ENCODE measurements around the gene UBE2QL1.

UBE2QL1 gene

DNA sequence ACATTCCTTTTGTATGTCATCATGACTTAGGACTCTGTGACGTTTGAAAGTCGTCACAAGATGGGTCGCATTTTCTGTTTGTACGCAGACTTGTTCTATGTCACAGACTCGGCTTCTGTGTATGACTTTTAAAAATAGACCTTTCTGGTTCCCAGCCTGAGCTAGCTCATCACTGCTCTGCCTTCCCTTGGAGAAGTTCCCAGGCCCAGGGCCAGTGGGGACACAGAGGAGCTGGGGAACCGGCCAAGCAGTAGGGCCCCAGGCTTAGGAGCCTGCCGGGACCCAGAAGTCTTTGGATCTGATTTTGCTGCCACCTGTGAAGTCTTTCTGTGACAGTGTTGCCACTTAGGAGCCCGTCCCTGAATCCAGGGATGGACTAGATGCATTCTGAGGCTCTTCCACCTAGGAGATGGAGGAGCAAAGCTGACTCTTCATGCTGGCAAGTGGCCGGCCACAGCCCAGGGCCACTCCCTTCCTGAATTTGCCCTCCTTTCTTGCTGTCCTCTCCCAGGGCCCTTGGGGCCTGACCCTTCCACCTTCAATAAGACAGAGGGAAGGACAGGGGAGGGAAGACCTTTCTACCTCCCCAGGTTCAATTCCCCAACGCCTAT lies 18.1 kb upstream of the UBE2QL1 start:
- no peak for DNase-seq

DNA sequence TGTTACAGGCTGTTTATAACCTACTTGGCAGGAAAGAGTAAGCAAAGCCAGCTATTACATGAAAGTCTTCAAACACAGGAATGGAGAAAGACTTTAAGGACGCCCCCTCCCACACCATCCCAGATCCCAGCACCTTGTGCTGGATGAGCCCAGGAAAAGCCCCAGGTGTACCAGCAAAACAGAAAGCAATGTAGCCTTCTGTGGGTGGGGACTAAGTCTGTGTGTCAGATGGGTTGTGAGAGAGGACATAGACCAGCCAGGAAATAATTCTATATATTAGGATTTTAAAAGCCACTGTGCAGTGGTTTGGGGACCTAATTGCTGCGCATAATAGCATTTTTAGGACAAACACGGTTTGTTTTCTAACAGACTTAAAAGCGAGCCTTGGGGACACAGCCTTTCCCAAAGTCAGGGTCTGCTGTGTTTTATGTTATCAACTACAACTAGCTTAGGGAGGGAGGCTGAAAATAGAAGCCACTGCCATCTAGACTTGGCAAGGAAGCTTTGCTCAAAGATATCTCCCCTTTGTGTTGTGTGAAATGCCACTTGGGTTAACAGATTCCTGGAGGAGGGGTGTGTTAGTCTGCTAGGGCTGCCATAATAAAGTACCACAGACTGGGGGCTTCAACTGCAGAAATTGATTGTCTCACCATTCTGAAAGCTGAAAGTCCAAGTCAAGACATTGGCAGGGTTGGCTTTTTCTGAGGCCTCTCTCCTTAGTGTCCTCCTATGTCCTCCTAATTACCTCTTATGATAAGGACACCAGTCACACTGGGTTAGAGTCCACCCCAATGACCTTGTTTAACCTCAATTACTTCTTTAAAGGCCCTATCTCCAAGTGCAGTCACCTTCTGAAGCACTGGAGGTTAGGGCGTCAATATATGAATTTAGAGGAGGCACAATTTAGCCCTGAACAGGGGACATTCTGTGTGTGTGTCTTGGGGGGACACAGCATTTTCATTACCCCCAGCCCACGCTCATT lies 17.2 kb upstream of the UBE2QL1 start:
- DNase-seq: no peak

DNA sequence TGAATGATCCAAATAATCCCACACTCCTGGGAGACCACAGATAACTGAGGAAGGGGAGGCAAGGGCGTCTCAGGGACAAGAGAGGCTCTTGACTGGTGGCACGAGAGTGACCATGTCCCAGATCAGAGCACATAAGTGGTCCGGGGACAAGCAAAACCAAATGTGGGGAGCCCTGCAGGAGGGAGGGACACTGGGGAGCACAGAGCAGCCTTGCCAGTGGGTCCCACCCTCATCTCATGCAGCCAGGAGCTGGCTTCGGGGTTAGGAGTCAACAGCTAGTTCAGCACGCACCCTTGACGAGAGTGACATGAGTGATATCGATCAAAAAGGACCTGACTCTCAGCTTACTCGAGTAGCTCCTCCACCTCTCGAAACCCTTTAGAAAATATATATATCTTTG lies 16.5 kb upstream of the UBE2QL1 start:
- DNase-seq: no peak

DNA sequence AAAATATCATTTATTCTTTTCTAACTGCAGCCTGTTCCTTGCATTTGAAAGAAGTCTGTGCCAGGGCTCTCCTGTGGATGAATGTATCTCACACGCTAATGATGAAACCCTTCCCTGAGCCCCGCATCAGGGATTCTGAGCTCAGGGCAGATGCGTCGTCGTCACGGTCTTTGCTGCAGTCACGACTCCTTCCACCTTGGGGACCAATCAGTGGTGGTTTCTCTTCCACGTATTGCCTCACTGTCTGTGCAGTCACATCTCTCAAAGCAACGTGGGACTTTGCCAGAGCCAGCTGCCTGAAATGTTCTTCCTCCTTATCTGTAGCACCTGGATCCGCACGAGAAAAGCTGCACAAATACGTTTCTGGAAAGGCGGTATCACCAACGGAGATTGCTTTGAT lies 13.9 kb upstream of the UBE2QL1 start:
- DNase-seq: no peak

DNA sequence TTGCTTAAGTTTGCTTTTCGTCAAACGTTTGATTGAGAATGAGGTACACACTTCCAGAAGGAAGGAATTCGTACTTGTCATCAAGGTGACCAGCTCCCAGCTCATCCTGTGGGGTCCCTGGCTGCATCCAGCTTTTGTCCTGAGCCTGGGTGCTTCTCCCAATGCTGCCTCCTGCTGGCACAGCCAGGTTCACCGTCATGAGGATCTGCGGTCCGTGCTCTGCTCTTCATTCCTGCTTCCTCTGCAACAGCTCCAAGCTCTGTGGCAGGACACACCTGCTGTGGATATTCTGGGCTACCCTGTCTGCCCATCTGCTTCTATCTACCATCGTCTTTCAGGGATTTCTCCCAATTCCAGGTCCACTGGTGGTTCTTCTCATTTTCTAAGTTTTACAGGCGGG lies 13.3 kb upstream of the UBE2QL1 start:
- DNase-seq: no peak

DNA sequence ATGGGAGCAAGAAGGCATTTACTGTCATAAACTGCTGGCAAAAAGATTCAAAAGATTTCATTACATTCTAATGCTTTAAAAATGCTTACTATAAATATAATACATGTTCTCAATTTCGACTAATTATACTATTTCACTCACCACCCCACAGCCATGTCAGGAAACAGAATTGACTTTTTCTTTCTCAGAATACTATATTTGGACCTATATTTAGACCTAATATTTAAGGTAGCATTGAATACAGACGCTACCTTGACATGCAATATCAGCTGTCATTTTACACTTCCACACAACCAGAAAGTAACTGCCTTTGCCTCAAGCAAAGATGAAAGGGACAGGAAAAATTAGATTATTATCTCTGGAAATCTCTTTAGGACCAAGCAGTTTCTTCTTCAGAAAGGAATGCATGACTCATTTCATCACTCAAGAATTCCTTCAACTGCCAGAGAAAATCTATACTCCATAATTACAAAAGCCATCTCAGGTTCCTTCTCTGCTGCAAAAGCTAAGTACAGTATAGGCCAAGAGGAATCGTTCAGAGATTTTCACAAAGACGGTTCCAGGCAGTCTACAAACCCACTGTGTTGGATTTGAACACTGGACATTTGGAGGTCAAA lies 11.8 kb upstream of the UBE2QL1 start:
- no peak for DNase-seq

DNA sequence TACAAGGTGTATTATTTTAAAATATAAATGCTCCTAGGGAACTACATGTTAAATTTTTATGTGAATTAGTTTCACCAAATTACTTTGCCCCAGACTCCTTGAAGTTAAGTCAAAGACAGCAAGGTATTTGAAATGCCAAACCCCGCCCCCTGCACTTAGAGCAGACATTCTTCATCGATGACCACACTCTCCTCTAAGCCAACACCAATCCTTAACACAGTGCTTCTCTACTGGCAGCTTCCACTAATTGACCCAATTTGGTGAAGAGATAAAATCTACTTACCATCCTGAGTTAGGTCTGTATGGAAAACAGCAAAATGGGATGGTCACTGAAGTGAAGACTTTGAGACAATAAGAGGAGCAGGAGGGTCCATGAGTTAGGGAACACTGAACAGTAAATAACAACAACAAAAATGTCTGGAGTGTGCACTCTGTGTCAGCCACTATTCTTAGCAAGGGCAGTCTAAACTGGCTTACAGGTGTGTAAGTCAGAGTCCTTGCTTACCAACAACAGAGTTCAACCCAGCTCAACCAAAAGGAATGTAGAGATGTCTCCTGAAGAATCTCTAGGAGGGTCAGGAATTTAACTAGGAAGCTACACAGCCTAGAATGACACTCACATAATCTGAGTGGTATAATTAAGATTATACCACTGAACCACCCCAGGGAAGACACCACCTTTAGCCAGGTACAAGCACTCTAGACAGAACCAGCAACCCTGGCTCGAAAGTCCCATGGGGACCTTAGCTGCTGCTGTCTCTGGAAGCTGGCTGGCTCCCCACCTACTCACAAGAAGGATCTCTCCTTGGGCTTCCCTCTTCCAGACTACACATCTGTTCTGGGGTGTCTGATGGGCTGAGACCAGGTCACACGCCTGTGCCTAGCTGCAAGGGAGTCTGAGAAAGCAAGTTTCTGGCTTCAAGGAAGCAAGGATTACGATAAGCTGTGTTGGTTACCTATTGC lies 8.8 kb upstream of the UBE2QL1 start:
- no peak for DNase-seq

DNA sequence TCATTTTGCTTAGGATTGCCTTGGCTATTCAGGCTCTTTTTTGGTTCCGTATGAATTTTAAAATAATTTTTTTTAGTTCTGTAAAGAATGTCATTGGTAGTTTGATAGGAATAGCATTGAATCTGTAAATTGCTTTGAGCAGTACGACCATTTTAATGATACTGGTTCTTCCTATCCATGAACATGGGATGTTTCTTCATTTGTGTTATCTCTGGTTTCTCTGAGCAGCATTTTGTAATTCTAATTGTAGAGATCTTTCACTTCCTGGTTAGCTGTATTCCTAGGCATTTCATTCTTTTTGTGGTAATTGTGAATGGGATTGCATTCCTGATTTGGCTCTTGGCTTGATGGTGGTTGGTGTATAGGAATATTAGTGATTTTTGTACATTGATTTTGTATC lies 6.3 kb upstream of the UBE2QL1 start:
- no peak for DNase-seq

DNA sequence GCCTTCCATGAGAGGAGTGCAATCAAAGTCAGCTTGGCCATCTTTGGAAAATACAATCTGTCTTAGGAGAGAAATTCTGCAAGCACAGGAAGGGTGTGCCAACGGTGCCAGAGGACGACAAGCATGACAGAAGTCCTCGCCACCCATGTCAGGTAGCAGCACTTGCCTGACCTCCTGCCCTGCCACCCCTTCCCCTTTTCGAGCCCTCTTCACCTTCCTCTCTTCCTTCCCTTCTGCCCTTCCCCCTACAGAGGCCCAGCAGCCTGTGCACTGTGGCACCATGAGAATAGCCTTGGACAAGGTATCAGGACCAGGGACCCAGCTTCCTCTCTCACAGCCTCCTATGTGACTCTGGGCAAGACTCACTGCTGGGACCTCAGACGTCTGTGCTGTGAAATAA lies 5.3 kb upstream of the UBE2QL1 start:
- no peak for DNase-seq

DNA sequence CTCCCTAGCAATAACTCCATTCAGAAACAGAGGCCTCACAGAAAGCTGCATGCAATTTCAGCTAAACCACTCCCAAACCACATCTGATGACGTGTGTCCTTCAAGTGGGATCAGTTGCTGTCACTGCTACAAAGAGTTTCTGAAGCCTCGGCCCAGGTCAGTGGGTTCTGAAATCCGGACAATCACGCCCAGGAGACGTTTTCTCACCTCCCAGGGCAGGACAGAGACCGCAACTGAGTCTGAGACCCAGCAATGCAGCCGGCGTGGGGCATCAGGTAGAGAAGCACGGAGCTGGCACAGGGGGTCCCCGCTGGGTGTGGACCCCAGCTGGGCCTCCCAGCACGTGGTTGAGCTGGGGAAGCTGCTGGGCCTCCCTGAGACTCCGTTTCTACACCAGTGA lies 2.6 kb upstream of the UBE2QL1 start:
- no peak for DNase-seq

DNA sequence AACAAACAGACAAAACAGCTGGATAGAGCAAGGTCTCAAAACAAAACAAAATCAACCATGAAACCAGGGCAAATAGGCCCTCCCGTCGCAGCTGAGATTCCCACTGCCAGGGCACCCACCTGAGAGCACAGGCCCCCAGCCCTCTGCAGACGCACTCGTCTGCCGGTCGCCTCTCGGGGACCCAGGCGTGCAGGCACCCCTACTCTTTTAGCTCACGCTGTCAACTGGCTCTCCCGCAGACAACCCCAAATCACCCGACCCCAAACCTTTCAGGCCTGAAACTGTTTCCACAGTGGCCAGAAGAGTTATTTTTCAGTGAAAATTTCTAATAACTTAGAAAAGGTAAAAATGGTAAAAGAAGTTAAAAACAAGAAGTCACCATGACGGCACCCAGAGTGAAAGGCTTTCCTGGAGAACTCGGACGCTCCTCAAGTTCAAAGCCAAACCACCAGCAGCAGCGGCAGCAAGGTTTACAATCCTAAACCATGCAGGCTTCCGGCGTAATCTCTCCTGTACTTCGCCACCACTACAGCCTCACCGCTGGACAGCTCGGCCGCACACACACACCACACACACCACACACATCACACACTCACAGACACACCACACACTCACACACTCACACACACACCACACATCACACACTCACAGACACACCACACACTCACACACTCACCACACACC lies 1.9 kb upstream of the UBE2QL1 start:
- DNase-seq: no peak

DNA sequence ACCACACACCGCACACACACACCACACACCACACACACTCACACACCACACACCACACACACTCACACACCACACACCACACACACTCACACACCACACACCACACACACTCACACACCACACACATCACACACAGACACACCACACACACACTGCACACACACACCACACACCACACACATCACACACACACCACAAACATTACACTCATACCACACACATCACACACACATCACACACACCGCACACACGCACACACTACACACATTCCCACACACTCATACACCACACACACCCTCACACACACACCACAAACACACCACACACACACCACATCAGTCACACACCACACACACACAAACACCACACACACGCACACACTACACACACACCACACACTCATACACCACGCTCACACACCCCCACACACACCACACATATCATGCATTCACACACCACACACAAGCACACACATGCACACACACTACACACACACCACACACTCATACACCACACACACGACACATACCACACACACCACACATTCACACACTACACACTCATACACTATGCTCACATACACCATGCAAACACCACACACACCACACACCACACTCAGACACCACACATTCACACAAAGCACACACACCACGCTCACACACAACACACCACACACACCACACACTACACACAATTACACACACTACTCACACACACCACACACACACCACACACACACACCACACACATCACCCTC lies 1.1 kb upstream of the UBE2QL1 start:
- DNase-seq: no peak

DNA sequence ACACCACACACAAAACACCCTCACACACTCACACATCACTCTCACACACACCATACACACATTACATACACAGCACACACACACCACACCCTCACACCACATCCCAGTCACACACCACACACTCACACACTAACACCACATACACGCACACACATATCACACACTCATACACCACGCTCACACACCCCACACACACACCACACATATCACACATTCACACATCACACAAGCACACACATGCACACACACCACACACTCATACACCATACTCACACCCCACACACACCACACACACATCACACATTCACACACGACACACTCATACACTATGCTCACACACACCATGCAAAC lies 543 bp upstream of the UBE2QL1 start:
- DNase-seq: no peak

DNA sequence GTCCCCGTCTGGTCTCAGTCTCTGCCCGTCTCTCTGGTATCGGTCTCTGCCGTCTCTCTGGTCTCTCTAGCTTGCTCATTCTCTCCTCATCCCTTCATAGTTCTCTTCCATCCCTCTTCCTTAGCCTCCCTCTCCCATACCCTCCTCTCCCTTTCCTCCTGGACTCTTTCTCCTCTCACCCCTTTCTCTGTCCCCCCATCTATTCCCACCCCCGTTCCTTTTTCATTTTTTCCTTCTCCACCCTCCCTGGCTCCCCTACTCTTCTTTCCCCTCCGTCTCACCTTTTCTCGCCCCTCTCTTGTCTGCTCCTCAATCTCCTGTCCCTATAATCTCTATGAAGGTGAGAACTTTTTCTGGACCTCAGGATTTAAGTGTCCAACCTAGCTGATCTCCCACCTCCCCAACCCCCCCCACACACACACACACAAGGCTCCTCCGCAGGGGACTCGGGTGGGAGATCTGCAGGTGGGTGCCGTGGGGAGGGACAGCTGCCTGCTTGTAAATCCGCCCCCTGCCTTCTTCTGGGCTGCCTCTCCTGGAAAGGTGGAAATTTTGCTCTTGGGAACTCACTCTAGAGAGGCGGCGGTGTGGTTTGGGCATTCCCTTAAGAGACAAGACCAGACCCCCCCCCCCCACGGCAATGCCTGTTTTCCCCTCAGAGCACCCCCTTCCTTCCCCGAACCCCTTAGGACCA lies 953 bp downstream of the UBE2QL1 start:
- no peak for DNase-seq

DNA sequence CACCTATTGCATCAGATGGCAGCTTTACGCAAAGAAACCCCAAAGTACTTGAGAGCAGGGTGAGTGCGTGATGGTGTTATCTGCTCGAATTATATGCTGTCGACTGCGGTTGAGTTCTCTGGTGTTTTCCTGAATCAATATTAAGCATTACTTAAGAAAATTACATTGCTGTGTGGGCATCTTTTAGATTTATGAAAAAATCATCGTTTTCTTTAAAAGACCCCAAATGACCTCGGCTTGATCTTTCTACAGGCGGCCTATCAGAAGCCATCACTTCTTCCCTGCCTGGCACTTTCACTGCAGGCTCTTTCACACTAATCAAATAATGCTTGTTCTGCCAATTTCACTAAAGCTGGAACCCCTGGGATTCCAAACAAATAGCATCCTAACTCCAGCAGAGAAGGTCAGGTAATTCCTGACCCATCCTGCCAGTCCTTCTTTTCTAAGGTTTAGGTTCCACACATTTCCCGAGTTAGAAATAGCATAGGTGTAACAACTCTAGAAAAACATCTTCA lies 1.7 kb downstream of the UBE2QL1 start:
- no peak for DNase-seq

DNA sequence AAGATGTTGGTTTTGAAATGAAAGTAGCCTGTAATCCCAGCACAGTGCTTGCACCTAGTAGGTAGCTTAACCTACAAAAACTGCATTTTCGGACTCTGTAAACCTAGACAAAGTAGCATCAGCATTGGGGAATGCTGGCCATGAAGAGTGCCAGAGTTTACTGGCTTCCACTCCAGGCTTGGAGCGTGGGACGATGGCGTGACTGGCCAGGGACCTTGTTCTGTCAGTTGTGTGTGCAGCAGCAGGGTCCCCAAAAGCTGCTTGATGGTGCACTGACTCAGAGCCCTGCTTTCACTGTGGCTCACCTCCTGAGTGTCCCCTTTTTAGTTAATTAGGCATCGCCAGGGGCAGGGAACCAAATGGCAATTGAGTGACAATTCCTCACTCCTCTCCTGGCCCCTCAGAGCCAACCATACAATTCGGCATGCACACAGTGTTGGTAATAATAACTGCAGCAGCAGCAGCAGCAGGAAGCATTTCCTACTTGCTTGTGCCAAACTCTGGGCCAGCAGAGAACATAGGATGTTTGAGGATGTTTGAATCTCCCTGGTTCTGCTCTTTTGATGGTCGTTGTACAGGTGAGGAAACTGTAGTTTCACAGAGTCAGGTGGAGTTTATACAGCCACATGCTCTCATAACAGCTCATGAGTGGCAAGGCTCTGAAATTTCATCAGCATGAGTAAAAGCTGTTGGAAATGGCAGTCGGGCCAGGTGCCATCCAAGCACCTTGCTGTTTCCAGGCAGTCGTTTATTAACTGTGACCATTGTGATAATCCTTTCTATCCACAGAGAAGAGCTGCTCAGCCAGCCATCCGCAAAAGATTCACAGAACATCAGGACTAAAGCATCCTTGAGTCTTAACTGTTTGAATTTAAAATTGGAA lies 4.2 kb downstream of the UBE2QL1 start:
- DNase-seq: no peak

DNA sequence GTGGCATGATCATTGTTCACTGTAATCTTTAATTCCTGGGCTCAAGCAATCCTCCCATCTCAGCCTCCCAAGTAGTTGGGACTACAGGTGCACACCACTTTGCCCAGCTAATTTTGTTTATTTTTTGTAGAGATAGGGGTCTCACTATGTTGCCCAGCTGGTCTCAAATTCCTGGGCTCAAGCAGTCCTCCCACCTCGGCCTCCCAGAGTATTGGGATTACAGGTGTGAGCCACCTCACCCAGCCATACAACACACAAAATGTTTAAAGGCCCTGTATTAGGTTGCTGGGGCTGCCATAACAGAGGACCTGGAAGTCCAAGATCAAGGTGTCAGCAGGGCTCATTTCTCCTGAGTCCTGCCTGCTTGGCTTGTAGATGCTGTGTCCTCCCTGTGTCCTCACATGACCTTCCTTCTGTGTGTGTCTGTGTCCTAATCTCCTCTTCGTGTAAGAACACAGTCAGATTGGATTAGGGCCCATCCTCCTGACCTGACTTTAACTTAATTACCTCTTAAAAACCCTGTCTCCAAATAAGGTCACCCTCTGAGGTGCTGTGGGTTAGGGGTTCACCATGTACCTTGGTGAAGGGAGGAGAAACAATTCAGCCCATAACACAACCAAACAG lies 5.4 kb downstream of the UBE2QL1 start:
- DNase-seq: no peak

DNA sequence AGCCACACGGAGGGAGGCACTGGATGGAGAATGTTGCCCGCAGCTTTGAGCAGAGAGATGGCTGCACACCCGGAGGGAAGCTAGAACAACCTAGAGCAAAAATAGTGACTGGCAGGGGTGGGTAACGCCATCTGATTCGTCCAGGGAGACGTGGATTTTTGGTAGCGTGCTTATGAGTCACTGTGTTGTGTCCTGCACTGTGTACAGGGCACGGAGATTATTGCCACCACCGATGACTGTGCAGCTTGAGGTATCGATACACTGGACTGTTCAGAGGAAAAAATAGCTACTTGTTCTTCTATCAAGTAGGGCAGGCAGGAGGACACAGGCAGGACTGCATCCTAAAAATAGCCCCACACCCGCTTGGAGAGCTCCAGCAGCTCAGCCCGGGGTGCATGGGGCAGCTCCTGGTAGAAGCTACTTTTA lies 6.0 kb downstream of the UBE2QL1 start:
- no peak for DNase-seq

DNA sequence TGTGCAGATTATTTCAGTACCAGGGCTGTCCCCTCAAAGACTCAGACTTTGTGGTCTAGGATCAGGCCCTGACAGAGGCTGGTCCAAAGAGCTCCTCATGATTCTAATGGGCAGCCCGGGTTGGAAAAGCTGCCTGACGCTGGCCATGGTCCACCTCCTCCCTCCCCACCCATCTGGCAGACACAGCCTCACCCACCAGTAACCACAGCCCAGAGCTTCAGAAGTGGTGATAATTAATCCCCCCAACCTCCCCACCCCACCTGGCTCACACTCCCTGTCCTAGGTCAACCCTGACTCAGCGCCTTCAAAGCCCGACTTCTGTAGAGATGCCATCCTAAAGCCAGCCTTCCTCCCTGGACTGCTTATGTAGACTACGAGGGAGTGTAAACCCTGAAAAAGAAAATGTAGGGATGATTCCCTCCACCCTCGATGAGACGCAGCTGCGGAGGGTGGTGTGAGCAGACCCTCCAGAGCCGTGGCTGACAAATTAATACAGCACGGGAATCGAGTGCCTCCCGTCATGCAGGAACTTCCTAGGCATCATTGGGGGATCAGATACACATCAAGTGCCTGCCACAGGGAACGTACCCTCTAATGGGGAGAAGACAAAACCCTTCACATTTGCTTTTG lies 7.0 kb downstream of the UBE2QL1 start:
- DNase-seq: no peak
